GM23338 (cell line): ENCODE data around the gene DNAH10.

Experiments
- CREB1 ChIP-seq: fragments of 250-450 bp; sonication (Bioruptor Pico); IDR thresholded peaks from 2 replicates; pipeline ENCODE4 v1.5.0; 2020; ENCODE audit warnings: low read depth, mild to moderate bottlenecking, moderate library complexity
- CTCF ChIP-seq, 2 experiments: fragments of 200-600 bp in 1 of 2; sonication (generic) in 1 of 2; conservative IDR thresholded peaks; 2 replicates each; pipeline versions ENCODE4 v1.5.1 to v1.6.1; 2016 to 2017; ENCODE audit warnings: antibody characterized with exemption in 2 of 2, low read depth in 2 of 2, mild to moderate bottlenecking in 2 of 2, moderate library complexity in 1 of 2
- ETS1 ChIP-seq: IDR thresholded peaks from 2 replicates; pipeline ENCODE4 v1.6.1; 2016; ENCODE audit warnings: antibody characterized with exemption
- EZH2 ChIP-seq: fragments of 200-600 bp; sonication (generic); IDR thresholded peaks from one replicate; pipeline ENCODE4 v1.8.0; 2017; ENCODE audit warnings: antibody characterized with exemption, mild to moderate bottlenecking, low read depth; ENCODE audit not compliant: unreplicated experiment
- EZH2phosphoT487 ChIP-seq: fragments of 200-600 bp; sonication (generic); IDR thresholded peaks from one replicate; pipeline ENCODE4 v1.8.1; 2018; ENCODE audit warnings: antibody characterized with exemption; ENCODE audit not compliant: unreplicated experiment
- JUNB ChIP-seq: IDR thresholded peaks from one replicate; pipeline ENCODE4 v1.6.1; 2016; ENCODE audit warnings: antibody characterized with exemption; ENCODE audit not compliant: unreplicated experiment
- POLR2AphosphoS5 ChIP-seq: IDR thresholded peaks from 2 replicates; pipeline ENCODE4 v1.6.1; 2016; ENCODE audit warnings: antibody characterized with exemption, low read depth
- REST ChIP-seq: IDR thresholded peaks from one replicate; pipeline ENCODE4 v1.6.1; 2018; ENCODE audit warnings: antibody characterized with exemption; ENCODE audit not compliant: unreplicated experiment
- ZNF114 ChIP-seq: fragments of 250-450 bp; sonication (Bioruptor Pico); IDR thresholded peaks from 2 replicates; pipeline ENCODE4 v1.5.0; 2020; ENCODE audit warnings: mild to moderate bottlenecking, moderate library complexity
- ZNF331 ChIP-seq: fragments of 250-450 bp; sonication (Bioruptor Pico); IDR thresholded peaks from 2 replicates; pipeline ENCODE4 v1.5.0; 2020; ENCODE audit warnings: low read depth, mild to moderate bottlenecking, moderate library complexity
- ZNF462 ChIP-seq: fragments of 250-450 bp; sonication (Bioruptor Pico); IDR thresholded peaks from 2 replicates; pipeline ENCODE4 v1.5.0; 2020; ENCODE audit warnings: mild to moderate bottlenecking, moderate library complexity

GRCh38 chr12:123891011-123891410 lies 128.9 kb downstream of the DNAH10 start:
- TF ChIP-seq POLR2AphosphoS5 (no peak), CTCF (conservative IDR thresholded peaks at IDR 0.05; ENCODE audit: low read depth in 2 of 2) (no peak), REST (no peak), JUNB (no peak), ZNF331 (CRISPR knock-in tag) (no peak), ETS1 (no peak), CREB1 (CRISPR knock-in tag) (no peak), ZNF114 (CRISPR knock-in tag) (no peak), EZH2 (no peak), ZNF462 (no peak), EZH2phosphoT487 (no peak)
